K562 (cell line): ENCODE measurements around the gene C11orf58. TPM values are rescaled to one million over a fixed set of nuclear protein-coding genes. Genes with fewer than 3 reads are reported as not detected.

Source experiments
- ETV6 ChIP-seq, 3 experiments: fragments of 150-350 bp in 1 of 3; sonication (generic) in 1 of 3; formaldehyde crosslinking in 1 of 3; IDR thresholded peaks; 2 replicates each; pipeline versions ENCODE4 v1.6.1 to v1.8.0; 2014 to 2022; ENCODE audit warnings: borderline replicate concordance in 2 of 3, low read depth in 2 of 3, antibody characterized with exemption in 1 of 3, low read length in 1 of 3, mild to moderate bottlenecking in 1 of 3, missing genetic modification reagents in 1 of 3
- FOXK2 ChIP-seq, 2 experiments: fragments of 450-650 bp; IDR thresholded peaks in 1 of 2; conservative IDR thresholded peaks in 1 of 2; 2 replicates each; pipeline ENCODE4 v1.6.1; 2016; ENCODE audit warnings: low read depth in 2 of 2, mild to moderate bottlenecking in 1 of 2
- HNRNPLL ChIP-seq: fragments of 200-400 bp; formaldehyde crosslinking; IDR thresholded peaks from 2 replicates; pipeline ENCODE4 v1.6.1; 2017; ENCODE audit warnings: low read length, low read depth, mild to moderate bottlenecking; ENCODE audit not compliant: poor library complexity, severe bottlenecking
- ILF3 ChIP-seq: fragments of 450-650 bp; IDR thresholded peaks from 2 replicates; pipeline ENCODE4 v1.6.1; 2018; ENCODE audit warnings: antibody characterized with exemption, mild to moderate bottlenecking, moderate library complexity, borderline replicate concordance
- MIER1 ChIP-seq: fragments of 450-650 bp; IDR thresholded peaks from 2 replicates; pipeline ENCODE4 v1.6.1; 2016; ENCODE audit warnings: antibody characterized with exemption, mild to moderate bottlenecking, low read depth
- MTA3 ChIP-seq: fragments of 450-650 bp; formaldehyde crosslinking; IDR thresholded peaks from 2 replicates; pipeline ENCODE4 v1.6.1; 2017; ENCODE audit warnings: mild to moderate bottlenecking, borderline replicate concordance
- MTF1 ChIP-seq: fragments of 250-450 bp; sonication (Bioruptor Pico); IDR thresholded peaks from 2 replicates; pipeline ENCODE4 v1.9.0; 2021; ENCODE audit warnings: moderate library complexity, mild to moderate bottlenecking, inconsistent platforms, borderline replicate concordance
- NCOA6 ChIP-seq: fragments of 450-650 bp; IDR thresholded peaks from 2 replicates; pipeline ENCODE4 v1.6.1; 2017; ENCODE audit warnings: mild to moderate bottlenecking
- POLR2AphosphoS5 ChIP-seq: IDR thresholded peaks from 2 replicates; pipeline ENCODE4 v1.6.1; 2011; ENCODE audit warnings: mild to moderate bottlenecking, low read depth, low read length, moderate library complexity; ENCODE audit not compliant: control insufficient read depth, insufficient read depth
- SNRNP70 ChIP-seq: fragments of 200-400 bp; formaldehyde crosslinking; optimal IDR thresholded peaks from 2 replicates; pipeline ENCODE3; 2017; ENCODE audit warnings: low read depth, low read length
- YBX1 ChIP-seq: fragments of 450-650 bp; IDR thresholded peaks from 2 replicates; pipeline ENCODE4 v1.7.1; 2016; ENCODE audit warnings: mild to moderate bottlenecking
- ZNF3 ChIP-seq: fragments of 250-450 bp; sonication (Bioruptor Pico); IDR thresholded peaks from 2 replicates; pipeline ENCODE4 v1.5.0; 2021; ENCODE audit warnings: mild to moderate bottlenecking, moderate library complexity
- ZNF384 ChIP-seq: IDR thresholded peaks from 2 replicates; pipeline ENCODE4 v1.6.1; 2012; ENCODE audit warnings: low read depth, low read length, improper control_type of control experiment
- polyA plus RNA-seq, 8 experiments: library from polyadenylated mRNA; depleted of rRNA in 4 of 8; stranded (reverse) in 5 of 8; unstranded in 3 of 8; fragments of >200 nt; fragmentation: Nextera tagmentation in 2 of 8; fragmentation: Illumina TruSeq in 1 of 8; extraction: Ambion mirVana in 2 of 8; extraction: Trizol in 1 of 8; gene quantifications; 2 replicates each; pipeline versions ENCODE4 v1.2.1 to v1.2.3, GENCODE V29; 2011 to 2014; ENCODE audit warnings: inconsistent platforms in 1 of 8, missing spikeins in 1 of 8
- total RNA-seq, 7 experiments: library from RNA; depleted of rRNA in 6 of 7; stranded (reverse); fragments of >200 nt in 6 of 7; fragmentation: Illumina TruSeq in 2 of 7; extraction: Trizol in 2 of 7; gene quantifications; 2 replicates each; pipeline versions ENCODE4 v1.2.1 to v1.2.3, GENCODE V29; 2011 to 2021; ENCODE audit warnings: low replicate concordance in 1 of 7
- TF ChIP-seq, protein P1 (sequence below), 3 experiments: fragments of 200-800 bp in 1 of 3; fragments of 250-450 bp in 1 of 3; fragments of 450-650 bp in 1 of 3; sonication (Bioruptor Pico) in 1 of 3; sonication (Bioruptor generic) in 1 of 3; formaldehyde crosslinking in 1 of 3; IDR thresholded peaks; 2 replicates each; pipeline versions ENCODE4 v1.6.1 to v1.8.0; 2016 to 2022; ENCODE audit warnings: mild to moderate bottlenecking in 2 of 3, missing genetic modification characterization in 2 of 3, missing compliant biosample characterization in 1 of 3, moderate library complexity in 1 of 3
- TF ChIP-seq, protein P2 (sequence below): IDR thresholded peaks from 2 replicates; pipeline ENCODE4 v1.6.1; 2011; ENCODE audit not compliant: insufficient read length; ENCODE audit errors: extremely low read depth
- TF ChIP-seq, protein P3 (sequence below): IDR thresholded peaks from 3 replicates; pipeline ENCODE4 v1.6.1; 2011; ENCODE audit warnings: borderline replicate concordance, mild to moderate bottlenecking, moderate library complexity; ENCODE audit not compliant: insufficient read length; ENCODE audit errors: extremely low read depth

Gene C11orf58
- total and polyA plus RNA-seq, 9 of the 15 experiments (the other 6 are each of a cell fraction or from before 2014, with no cell fraction given): 104 to 421 (median 247) TPM

DNA sequence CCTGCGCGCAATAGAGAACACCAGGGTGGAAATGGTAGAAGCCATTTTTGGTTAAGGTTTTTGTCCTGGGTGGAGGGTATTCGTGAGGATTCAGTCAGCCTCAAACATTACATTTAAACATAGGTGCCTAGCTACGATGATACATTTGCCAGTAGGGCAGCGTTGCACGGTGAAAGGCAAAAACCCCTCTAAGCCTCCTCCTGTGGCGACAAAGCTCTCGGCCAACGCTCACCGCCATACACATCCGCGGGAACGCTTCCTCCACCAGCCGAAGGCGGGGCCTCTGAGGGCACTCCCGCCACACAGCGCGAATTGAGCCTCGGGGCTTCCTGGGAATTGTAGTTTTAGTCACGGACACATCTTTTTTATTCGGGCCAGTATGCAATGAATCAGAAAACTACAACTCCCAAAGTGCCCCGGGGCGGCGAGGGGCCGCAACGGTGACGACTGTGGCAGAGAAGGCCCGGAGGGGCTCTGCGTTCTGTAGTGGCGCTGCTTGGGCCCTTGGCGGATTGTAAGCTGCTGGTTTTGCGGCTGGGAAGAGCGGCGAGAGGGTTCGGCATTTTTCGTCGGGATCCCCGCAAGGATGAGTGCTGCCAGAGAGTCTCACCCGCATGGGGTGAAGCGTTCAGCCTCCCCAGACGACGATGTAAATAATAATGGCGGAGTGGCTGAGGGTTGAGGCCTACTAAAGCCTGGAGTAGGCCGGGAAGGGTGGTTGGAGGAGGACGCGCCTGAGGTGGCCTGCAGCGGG, at the start of gene C11orf58 (continued):
- TF ChIP-seq, protein P1, sequence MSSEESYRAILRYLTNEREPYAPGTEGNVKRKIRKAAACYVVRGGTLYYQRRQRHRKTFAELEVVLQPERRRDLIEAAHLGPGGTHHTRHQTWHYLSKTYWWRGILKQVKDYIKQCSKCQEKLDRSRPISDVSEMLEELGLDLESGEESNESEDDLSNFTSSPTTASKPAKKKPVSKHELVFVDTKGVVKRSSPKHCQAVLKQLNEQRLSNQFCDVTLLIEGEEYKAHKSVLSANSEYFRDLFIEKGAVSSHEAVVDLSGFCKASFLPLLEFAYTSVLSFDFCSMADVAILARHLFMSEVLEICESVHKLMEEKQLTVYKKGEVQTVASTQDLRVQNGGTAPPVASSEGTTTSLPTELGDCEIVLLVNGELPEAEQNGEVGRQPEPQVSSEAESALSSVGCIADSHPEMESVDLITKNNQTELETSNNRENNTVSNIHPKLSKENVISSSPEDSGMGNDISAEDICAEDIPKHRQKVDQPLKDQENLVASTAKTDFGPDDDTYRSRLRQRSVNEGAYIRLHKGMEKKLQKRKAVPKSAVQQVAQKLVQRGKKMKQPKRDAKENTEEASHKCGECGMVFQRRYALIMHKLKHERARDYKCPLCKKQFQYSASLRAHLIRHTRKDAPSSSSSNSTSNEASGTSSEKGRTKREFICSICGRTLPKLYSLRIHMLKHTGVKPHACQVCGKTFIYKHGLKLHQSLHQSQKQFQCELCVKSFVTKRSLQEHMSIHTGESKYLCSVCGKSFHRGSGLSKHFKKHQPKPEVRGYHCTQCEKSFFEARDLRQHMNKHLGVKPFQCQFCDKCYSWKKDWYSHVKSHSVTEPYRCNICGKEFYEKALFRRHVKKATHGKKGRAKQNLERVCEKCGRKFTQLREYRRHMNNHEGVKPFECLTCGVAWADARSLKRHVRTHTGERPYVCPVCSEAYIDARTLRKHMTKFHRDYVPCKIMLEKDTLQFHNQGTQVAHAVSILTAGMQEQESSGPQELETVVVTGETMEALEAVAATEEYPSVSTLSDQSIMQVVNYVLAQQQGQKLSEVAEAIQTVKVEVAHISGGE (CRISPR knock-in tag; IDR thresholded peaks at IDR 0.05): peak in 1 of 3 experiments; percentile 74; a peak in 1 of 6 replicates
- TF ChIP-seq FOXK2 (conservative IDR thresholded peaks at IDR 0.05 in 1 of 2, IDR thresholded peaks at IDR 0.05 in 1 of 2; ENCODE audit: low read depth in 2 of 2) (peak in 1 of 2 experiments; percentile 80; a peak in 1 of 4 replicates), HNRNPLL (peak; percentile 55), ETV6 (IDR thresholded peaks at IDR 0.05; ENCODE audit: borderline replicate concordance in 1 of 2, low read depth in 2 of 2, low read length in 1 of 2) (no peak), ETV6 (CRISPR knock-in tag; IDR thresholded peaks at IDR 0.05; ENCODE audit: borderline replicate concordance) (no peak; the same call in 1 of the 2 replicates), NCOA6 (no peak), MIER1 (no peak), YBX1 (no peak), MTF1 (no peak), SNRNP70 (no peak), ILF3 (no peak), ZNF3 (CRISPR knock-in tag) (no peak), POLR2AphosphoS5 (peak; percentile 93), MTA3 (peak; percentile 47), ZNF384 (no peak)
- TF ChIP-seq, protein P2, sequence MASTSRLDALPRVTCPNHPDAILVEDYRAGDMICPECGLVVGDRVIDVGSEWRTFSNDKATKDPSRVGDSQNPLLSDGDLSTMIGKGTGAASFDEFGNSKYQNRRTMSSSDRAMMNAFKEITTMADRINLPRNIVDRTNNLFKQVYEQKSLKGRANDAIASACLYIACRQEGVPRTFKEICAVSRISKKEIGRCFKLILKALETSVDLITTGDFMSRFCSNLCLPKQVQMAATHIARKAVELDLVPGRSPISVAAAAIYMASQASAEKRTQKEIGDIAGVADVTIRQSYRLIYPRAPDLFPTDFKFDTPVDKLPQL: peak; percentile 67
- TF ChIP-seq, protein P3, sequence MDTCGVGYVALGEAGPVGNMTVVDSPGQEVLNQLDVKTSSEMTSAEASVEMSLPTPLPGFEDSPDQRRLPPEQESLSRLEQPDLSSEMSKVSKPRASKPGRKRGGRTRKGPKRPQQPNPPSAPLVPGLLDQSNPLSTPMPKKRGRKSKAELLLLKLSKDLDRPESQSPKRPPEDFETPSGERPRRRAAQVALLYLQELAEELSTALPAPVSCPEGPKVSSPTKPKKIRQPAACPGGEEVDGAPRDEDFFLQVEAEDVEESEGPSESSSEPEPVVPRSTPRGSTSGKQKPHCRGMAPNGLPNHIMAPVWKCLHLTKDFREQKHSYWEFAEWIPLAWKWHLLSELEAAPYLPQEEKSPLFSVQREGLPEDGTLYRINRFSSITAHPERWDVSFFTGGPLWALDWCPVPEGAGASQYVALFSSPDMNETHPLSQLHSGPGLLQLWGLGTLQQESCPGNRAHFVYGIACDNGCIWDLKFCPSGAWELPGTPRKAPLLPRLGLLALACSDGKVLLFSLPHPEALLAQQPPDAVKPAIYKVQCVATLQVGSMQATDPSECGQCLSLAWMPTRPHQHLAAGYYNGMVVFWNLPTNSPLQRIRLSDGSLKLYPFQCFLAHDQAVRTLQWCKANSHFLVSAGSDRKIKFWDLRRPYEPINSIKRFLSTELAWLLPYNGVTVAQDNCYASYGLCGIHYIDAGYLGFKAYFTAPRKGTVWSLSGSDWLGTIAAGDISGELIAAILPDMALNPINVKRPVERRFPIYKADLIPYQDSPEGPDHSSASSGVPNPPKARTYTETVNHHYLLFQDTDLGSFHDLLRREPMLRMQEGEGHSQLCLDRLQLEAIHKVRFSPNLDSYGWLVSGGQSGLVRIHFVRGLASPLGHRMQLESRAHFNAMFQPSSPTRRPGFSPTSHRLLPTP: no peak
